GM10847 (cell line): ENCODE results near the gene ADTRP.

Experiments
- POLR2A ChIP-seq: IDR thresholded peaks from 2 replicates; pipeline ENCODE4 v1.6.1; 2011; ENCODE audit not compliant: insufficient read length; ENCODE audit errors: extremely low read depth

The ADTRP gene

DNA sequence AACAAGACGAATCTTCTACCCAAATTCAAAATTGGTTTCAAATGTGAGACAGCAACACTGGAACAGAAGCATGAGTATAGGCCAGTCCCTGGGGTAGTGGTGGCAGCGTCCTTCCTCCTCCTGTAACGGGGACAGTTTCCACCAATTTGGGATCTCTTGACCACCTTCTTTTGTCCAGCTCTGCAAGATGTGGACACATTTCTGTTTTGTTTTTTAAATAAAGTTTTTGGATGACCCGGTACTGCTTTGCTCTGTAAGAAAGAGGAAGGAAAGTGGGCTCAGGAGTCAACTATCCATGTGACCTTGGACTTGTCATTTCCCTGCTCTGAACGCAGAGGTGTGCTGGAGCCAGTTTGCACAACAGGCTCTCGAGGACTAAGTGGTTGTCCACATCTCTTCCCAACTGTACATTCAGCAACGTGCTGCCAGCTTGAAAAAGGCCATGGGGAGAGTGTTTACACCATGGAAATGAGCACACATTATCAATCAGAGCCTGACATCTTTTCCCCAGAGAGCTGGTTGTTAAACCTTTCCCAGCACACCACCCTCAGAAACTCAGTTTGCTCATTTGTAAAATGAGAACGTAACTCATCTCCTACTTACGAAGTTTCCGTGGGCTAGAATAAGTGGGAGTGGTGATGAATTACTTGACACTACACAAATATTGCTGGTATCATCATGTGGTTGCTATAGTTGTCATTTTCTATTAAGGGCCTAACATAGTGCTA, 66.5 kb downstream of the ADTRP start:
- no peak for TF ChIP-seq POLR2A

DNA sequence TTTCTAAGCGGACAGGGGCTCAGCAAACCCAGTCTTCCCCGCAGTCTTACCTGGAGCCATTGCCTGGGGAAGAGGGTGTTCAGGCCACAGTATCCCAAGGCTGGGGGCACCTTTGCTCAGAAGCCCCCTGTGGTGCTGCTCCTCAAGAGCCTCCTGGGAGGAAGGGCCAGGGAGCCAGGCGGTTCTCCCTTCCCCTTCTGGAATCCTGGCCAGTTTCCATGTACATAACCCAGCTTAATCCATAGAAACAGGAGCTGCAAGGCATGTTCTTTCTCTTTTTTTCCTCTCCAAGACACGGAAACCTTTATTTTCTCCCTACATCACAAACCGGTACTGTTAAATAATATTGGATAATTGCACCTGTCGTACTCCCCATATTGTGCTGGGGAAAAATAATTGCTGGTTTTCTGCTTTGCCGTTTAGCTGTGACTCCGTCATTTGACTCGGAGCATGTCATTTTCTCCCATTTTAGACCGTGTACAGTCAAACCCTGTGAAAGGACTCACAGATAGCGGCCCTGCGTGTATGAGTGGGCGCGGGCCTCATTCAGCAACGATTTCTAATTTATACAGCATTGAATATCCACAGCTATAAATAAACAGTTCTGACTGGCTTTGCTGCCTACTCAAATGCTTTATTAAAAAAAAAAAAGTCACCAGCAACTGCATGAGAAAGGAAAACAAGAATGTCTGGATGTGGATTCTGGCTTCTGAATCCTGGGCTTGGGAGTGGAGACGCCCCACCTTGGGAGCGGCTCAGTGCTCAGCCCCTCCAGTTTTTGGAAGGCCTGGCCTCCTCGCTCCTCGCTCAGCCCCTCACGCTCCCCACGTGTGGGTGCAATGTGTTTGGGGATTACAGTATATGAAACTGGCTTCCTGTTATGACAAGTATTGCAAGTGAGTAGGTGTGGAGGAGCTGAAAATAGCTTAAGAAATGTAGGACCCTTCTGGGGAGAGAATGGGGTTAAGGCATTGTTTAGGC, 67.3 kb downstream of the ADTRP start:
- no peak for TF ChIP-seq POLR2A

DNA sequence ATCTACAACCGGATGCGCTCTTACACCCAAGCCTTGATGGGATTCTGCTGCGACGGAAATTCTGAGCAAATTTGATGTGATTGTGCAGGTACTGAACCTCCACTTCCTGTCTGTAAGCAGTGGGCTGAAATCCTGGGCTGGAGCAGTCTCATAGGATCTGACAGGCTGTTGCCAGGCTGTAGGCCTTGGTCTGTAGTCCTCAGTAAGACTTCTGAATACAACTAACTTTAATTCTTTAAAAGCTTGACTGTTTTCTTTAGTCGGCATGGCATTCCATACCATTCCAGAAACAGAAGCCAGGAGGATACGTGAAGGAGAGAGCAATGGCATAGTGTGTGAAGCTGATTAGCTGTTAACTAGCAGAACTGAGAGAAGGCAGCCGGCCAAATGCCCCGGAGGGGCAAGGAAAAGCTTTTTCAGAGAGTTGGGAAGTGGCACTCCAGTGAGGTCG, 68.3 kb downstream of the ADTRP start:
- TF ChIP-seq POLR2A: no peak

DNA sequence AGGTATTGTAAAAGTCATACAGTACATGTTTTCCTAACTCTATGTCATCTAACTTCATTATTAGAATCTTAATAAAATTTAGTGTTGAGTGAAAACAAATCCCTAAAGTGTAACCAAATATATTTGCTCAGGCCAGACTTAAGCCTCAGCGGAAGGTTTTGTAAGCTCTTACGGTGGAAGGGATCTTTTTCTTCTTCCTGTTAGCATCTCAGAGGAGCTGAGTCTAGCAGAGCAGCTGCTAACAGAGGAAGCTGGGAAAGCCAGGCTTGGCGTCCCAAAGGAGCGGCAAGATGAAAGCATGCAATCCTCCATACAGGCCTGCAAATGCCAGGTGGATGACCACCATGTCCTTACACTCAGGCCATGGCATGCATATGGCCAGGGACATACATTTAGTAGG, 72.4 kb downstream of the ADTRP start:
- no peak for TF ChIP-seq POLR2A

DNA sequence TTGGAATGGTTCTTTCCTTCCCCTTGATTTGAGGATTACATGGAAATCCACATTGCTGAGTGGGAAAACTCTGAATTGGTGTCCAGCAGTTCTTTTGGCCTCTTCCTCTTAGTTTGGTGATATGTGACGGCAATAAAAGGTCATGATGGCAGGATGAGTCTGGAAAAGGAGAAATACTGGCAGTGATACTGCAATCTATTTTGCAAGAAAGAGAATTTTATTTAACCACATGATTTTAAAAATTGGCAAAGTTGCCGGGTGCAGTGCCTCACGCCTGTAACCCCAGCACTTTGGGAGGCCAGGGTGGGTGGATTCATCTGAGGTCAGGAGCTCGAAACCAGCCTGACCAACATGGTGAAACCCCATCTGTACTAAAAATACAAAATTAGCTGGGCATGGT, 73.1 kb downstream of the ADTRP start:
- no peak for TF ChIP-seq POLR2A

DNA sequence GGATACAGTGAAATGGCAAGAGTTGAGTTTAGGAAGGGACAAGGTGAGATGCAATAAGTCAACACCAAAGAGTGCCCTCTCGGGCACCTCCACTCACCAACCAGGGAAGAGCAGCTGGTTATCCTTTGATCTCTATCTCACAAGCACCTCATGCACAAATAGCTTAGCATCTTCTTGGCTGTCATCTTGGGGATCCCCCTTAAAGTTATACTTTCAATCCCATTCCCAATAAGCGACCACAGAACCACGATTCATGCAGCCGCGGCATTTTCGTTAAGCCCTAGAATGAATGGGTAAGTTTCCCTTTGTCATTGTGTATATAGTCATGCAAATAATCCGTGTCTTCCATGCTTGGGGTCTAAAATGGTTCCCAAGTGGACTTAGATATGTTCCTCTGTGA, 73.5 kb downstream of the ADTRP start:
- no peak for TF ChIP-seq POLR2A

DNA sequence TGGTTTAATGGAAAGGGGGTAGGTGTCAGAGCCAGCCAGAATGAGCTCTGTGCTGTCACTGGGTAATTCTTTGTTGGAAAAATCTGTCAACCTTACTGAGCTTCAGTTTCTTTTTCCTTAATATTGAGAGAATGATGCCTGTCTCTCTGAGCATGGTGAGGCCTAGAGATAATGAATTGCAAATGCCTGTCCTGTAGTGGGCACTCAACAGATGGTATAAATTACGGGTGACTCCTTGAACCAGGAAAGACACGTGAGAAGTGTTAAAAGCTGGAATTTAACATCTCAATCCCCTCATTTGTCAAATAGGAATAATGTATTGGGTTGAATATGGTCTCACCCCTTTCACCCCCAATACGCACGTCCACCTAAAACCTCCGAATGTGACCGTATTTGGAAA, 74.9 kb downstream of the ADTRP start:
- no peak for TF ChIP-seq POLR2A

DNA sequence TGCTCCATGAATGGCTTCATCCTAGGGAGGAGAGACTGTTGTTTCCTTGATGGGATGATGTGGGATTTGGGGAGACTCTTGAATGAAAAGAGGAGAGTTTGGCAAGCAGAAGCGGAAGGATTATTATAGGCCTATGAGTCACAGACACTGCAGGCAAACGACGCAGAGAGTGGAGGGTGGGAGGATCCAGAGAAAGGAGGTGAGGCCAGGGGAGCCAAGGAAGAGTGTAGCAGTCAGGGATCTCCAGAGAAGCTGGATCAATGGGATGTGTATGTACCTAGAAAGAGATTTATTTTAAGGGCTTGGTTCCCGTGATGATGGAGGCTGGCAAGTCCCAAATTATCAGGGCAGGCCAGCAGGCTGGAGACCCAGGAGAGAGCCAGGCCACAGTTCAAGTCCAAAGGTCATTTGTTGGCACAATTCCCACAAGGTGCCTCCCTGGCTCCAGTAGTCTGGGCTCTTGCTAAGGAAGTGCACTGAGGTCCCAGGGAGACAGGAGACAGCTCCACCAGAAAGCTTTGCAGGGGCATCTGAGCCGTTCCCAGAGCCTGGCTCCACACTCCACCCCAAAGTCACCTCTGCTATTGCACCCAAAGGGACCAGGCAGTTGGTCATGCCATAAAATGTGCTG, 76.0 kb downstream of the ADTRP start:
- no peak for TF ChIP-seq POLR2A

DNA sequence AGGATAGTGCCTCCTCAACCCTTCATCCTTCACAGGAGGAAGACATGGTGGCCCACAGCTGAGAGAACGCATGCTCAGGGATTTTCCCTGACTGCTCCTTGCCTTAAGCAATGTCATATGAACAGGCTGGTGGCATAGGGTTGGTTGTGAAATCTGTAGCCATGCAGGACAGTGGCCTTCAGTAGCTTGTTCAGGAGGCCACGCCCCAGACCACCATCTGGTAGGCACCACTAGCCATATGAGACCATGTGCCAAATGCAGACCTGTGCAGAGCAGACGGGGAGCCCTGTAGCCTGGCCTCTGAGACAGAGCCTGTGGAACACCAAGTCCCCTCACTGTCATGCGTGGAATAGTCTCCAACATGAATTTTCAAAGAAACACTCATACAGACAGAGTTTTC, 76.5 kb downstream of the ADTRP start:
- no peak for TF ChIP-seq POLR2A

DNA sequence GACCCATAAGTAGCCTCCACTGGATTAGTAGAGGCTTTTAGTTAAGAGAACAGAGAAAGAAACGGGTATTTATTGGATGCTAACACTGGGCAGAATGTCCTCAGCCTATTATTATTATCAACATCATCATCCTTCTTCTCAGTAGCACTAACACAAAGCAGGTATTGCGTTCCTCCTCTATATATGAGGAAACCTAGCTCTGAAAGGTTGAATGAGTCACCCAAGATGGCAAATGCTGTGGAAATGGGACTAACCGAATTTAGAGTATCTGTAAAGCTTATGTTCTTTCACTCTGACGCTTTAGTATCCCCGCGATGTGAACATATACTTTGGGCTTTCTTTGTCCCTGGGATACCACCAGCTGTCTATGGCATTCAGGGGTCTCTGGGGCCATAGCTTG, 77.0 kb downstream of the ADTRP start:
- no peak for TF ChIP-seq POLR2A

DNA sequence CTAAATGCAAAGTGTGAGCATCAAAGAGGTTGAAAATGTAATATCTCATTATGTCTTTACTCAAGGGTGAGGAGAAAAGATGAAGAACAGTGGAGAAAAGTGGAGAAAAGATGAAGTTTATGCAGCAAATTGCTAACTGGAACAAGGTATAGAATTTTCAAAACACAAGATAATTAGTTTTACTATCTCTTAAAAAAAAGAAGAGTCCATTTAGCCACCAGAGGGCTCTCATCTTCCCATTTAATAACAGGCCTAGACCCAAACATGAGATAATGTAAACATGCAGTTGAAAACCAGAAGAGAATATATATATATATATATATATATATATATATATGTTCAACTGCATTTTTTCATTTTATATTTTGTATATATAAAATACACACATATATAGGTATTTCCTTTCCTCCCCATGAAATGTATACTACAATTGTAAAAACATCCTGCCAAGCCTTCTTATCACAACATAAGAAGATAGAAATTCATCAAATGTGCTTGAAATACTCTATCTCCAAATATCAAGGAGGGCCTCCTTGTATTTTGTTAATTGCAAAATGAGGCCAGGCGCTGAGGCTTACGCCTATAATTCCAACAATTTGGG, 78.4 kb downstream of the ADTRP start:
- TF ChIP-seq POLR2A: no peak

DNA sequence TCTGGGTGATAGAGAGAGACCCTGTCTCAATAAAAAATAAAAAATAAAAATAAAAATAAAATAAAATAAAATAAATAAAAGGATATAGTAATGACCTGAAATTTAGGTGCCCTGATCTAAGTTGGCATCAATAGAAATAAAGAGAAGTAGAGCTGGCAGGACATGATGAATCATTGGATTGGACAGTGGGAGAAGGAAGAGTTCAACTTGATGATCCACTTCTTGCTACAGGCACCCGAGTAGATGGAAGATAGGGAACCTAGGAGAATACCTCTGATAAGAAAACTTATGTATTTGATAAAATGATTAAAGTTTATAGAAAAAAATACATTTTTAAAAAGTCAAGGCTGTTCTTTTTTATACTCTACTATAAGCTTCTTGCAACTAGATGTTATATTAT, 79.0 kb downstream of the ADTRP start:
- TF ChIP-seq POLR2A: no peak

DNA sequence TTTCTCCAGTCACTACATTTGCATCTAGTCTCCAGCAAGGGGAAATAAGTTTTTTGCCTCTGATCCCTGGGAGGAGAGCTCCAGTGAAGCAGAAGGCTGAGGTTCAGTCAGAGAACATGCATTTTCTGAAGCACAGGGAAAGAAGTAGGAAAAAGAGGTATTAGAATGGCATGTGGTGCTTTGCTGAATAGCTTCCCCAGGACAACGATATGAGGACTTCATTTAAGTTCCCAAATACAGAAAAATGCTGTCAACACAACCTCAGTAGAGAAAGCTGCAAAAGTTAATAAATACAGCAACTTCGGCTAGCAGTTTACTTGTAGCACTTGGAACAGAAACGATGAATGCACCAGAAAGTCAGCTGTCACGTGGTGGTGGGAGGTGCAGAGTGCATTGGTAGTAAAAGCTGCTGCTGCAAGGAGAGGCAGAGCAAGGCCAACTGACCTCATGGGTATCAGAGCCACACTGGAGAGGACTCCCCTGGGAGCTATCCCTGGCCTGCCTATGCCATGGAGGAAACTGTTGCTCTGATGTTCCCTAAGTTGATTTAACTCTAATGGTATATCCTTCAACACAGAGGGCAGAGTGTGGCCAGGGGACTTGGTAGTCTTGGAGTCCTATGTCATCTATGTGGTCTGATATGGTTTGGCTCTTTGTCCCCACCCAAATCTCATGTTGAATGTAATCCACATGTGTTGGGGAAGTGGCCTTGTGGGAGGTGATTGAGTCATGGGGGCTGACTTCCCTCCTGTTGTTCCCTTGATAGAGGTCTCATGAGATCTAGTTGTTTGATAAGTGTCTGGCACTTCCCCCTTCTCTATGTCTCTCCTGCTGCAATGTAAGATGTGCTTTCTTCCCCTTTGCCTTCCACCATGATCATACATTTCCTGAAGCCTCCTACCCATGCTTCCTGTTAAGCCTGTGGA, 85.9 kb downstream of the ADTRP start:
- TF ChIP-seq POLR2A: no peak

DNA sequence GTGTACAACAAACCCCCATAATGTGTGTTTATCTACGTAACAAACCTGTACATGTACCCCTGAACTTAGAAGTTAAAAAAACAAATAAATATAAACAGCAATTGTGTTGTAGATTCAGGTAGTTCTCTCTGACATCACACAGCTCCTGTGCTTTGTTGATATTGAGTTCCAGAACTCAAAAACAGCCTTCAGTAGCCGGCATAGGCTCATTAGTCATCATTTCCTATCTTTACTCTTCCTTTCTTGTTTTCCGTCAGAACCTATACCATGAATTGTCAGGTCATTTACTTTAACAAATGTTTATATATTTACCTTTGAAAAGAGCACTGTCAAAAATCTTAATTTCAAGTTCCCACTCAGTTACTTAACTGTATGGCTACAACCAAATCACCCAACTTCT, 88.8 kb downstream of the ADTRP start:
- TF ChIP-seq POLR2A: no peak

DNA sequence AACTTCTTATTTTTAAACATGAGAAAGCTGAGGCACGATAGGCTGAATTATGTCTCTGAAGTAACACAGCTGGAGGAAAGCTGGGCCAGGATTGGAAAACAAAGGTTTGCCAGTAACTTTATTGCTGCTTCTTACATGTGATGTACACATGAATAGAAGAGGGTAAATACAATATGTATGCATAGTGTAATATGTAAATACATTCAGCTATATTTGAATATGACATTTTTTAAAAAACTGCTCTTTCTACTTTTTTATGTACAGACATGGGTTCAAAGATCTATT, 90.2 kb downstream of the ADTRP start:
- no peak for TF ChIP-seq POLR2A
